OCI-LY7 (cell line): Measurements from ENCODE around the gene CLDN16. TPM values are rescaled to one million over a fixed set of nuclear protein-coding genes. Genes with fewer than 3 reads are reported as not detected.

Experiments
- BruUV-seq: library from RNA; stranded (reverse); fragments of 400-500 nt; replicated peaks from 2 replicates; lab custom pipeline; 2021; lab: Mats Ljungman, UMichigan
- CTCF ChIA-PET: fragments of 300-600 bp; sonication (Branson Sonifier 250); formaldehyde crosslinking; loops from one replicate; lab custom pipeline; 2022; ENCODE audit warnings: antibody characterized with exemption; ENCODE audit not compliant: unreplicated experiment; lab: Charles Lee
- POLR2A ChIA-PET: fragments of 300-600 bp; sonication (Branson Sonifier 250); formaldehyde crosslinking; loops from one replicate; lab custom pipeline; 2022; ENCODE audit warnings: antibody characterized with exemption; lab: Charles Lee
- DNase-seq: peaks from one replicate; pipeline ENCODE4 v3.0.0-alpha.2; 2015; ENCODE audit warnings: low spot score
- H2AFZ ChIP-seq: fragments of 200-600 bp; sonication (generic), shearing (Covaris generic); 2 replicates; pipeline ENCODE4 v1.6.1; 2014; ENCODE audit warnings: mild to moderate bottlenecking, antibody characterized with exemption, low read length, moderate library complexity
- H3K27ac ChIP-seq: fragments of 200-600 bp; sonication (generic); 2 replicates; pipeline ENCODE4 v1.5.1; 2014; ENCODE audit warnings: mixed run types, low read depth, mild to moderate bottlenecking, moderate library complexity, low read length, inconsistent platforms; ENCODE audit not compliant: poor library complexity, severe bottlenecking
- H3K36me3 ChIP-seq: fragments of 200-600 bp; sonication (generic); 2 replicates; pipeline ENCODE4 v1.6.1; 2014; ENCODE audit warnings: mild to moderate bottlenecking, antibody characterized with exemption, low read length, moderate library complexity, mixed read lengths; ENCODE audit not compliant: insufficient read depth
- H3K4me1 ChIP-seq: fragments of 200-600 bp; sonication (generic); 2 replicates; pipeline ENCODE4 v1.5.1; 2014; ENCODE audit warnings: mild to moderate bottlenecking, low read length; ENCODE audit not compliant: insufficient read depth, poor library complexity, severe bottlenecking
- H3K4me2 ChIP-seq: fragments of 200-600 bp; sonication (generic); 2 replicates; pipeline ENCODE4 v1.6.1; 2014; ENCODE audit warnings: mild to moderate bottlenecking, low read length
- H3K4me3 ChIP-seq: fragments of 200-600 bp; sonication (generic); 2 replicates; pipeline ENCODE4 v1.5.1; 2014; ENCODE audit warnings: mild to moderate bottlenecking, low read depth, low read length; ENCODE audit not compliant: poor library complexity, severe bottlenecking
- H3K79me2 ChIP-seq: fragments of 200-600 bp; sonication (generic); 2 replicates; pipeline ENCODE4 v1.6.1; 2016; ENCODE audit warnings: low read depth, mild to moderate bottlenecking, low read length, moderate library complexity, mixed read lengths; ENCODE audit not compliant: insufficient read depth
- H3K9me2 ChIP-seq: fragments of 200-600 bp; sonication (generic); 2 replicates; pipeline ENCODE4 v1.6.1; 2016; ENCODE audit warnings: mild to moderate bottlenecking, low read length, mixed read lengths; ENCODE audit not compliant: insufficient read depth
- H3K9me3 ChIP-seq: fragments of 200-600 bp; sonication (generic); 2 replicates; pipeline ENCODE4 v1.6.1; 2014; ENCODE audit warnings: mild to moderate bottlenecking, mixed run types, low read length, mixed read lengths
- H4K20me1 ChIP-seq: fragments of 200-600 bp; sonication (generic); 2 replicates; pipeline ENCODE4 v1.6.1; 2014; ENCODE audit warnings: mild to moderate bottlenecking, antibody characterized with exemption, low read length, moderate library complexity, mixed read lengths; ENCODE audit not compliant: insufficient read depth
- EZH2phosphoT487 ChIP-seq: fragments of 200-600 bp; sonication (generic); IDR thresholded peaks from 2 replicates; pipeline ENCODE4 v1.6.1; 2018; ENCODE audit warnings: low read depth, borderline replicate concordance, mild to moderate bottlenecking, mixed run types, antibody characterized with exemption, low read length, moderate library complexity, mixed read lengths
- intact Hi-C: fragments of 100-400 bp; cut with micrococcal nuclease; formaldehyde crosslinking; loops from one replicate; pipeline ENCODE4 v1.10.0; 2022; ENCODE audit not compliant: unreplicated experiment
- total RNA-seq, 2 experiments: library from RNA; depleted of rRNA in 1 of 2; stranded (reverse); fragments of >200 nt in 1 of 2; shearing (Covaris generic) in 1 of 2; gene quantifications; 2 replicates each; pipeline ENCODE4 v1.2.3, GENCODE V29; 2014 to 2022
- TF ChIP-seq, protein P1 (sequence below): fragments of 200-600 bp; sonication (generic); conservative IDR thresholded peaks from 2 replicates; pipeline ENCODE4 v1.5.1; 2014; ENCODE audit warnings: mild to moderate bottlenecking, antibody characterized with exemption, low read length, moderate library complexity, mixed read lengths

Gene CLDN16
- total RNA-seq, 2 experiments from 2014 or later: not detected

DNA sequence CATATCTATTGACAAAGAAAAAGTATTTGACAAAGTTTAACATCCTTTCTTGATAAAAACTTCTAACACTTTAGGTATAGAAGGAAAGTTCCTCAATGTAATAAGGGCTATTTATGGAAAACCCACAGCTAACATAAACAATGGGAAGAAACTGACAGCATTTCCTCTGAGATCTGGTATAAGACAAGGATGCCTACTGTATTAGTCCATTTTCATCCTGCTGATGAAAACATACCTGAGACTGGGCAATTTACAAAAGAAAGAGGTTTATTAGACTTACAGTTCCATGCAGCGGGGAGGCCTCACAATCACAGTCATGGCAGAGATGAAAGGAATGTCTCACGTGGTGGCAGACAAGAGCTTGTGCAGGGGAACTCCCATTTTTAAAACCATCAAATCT lies 47.9 kb upstream of the CLDN16 start:
- Histone ChIP-seq H3K36me3 (no peaks in the 10 kb centered on the region), H3K9me2 (no peaks in the 10 kb centered on the region), H3K79me2 (no peaks in the 10 kb centered on the region), H2AFZ (no peak overlapping the region), H3K4me1 (no peaks in the 10 kb centered on the region), H3K27ac (no peak overlapping the region), H3K4me2 (no peak overlapping the region), H4K20me1 (no peaks in the 10 kb centered on the region), H3K4me3 (no peak overlapping the region), H3K9me3 (no peaks in the 10 kb centered on the region)
- POLR2A ChIA-PET: interaction anchor here (1.3 kb wide), 1 partner anchor 12 kb away, joined by 3 read pairs; no protein-coding TSS in a partner anchor
- no peak for DNase-seq
- CTCF ChIA-PET: no interaction called here
- TF ChIP-seq EZH2phosphoT487: no peak
- TF ChIP-seq, protein P1, sequence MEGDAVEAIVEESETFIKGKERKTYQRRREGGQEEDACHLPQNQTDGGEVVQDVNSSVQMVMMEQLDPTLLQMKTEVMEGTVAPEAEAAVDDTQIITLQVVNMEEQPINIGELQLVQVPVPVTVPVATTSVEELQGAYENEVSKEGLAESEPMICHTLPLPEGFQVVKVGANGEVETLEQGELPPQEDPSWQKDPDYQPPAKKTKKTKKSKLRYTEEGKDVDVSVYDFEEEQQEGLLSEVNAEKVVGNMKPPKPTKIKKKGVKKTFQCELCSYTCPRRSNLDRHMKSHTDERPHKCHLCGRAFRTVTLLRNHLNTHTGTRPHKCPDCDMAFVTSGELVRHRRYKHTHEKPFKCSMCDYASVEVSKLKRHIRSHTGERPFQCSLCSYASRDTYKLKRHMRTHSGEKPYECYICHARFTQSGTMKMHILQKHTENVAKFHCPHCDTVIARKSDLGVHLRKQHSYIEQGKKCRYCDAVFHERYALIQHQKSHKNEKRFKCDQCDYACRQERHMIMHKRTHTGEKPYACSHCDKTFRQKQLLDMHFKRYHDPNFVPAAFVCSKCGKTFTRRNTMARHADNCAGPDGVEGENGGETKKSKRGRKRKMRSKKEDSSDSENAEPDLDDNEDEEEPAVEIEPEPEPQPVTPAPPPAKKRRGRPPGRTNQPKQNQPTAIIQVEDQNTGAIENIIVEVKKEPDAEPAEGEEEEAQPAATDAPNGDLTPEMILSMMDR: no peak
- intact Hi-C loops: no loop called here
- no TSS peak for BruUV-seq

DNA sequence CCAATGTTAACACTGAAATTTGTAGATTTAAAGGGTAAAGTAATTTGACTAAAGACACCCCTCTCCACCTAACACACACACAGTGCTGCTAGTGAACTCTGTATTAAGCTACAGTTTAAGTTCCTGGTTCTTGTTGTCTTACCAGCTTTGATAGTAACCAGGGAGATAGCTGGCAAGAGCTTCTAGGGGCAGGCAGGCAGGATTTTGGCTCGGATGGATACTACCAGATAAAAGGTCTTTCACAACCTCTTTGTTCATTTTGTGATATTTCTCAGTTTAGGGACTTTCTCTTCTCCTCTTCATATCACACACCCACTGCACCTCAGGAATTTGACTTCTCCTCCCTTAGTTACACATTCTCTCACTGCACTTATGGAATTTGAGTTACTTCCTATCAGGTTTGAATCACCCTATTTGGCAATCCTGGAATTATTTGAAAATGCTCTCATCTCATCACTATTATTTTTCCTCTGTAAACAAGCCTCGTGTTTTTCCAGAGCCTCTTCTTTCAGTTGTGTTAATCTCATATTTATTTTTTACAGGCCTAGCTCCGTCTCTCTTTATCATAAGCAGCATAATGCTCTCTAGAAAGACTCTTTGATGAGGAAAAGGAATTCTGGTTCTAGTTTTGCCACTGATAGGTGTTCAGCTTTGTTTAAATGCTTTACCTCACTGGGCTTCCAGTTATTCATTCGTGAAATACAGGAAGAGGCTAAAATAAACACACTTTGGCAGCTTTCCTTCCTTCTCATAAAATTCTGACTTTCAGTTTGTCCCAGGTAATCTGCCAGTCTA lies 42.7 kb upstream of the CLDN16 start:
- Histone ChIP-seq H3K27ac (no peak overlapping the region), H4K20me1 (no peaks in the 10 kb centered on the region), H3K4me1 (no peaks in the 10 kb centered on the region), H3K79me2 (no peaks in the 10 kb centered on the region), H2AFZ (no peak overlapping the region), H3K9me2 (no peaks in the 10 kb centered on the region), H3K36me3 (no peaks in the 10 kb centered on the region), H3K4me2 (no peak overlapping the region), H3K9me3 (no peaks in the 10 kb centered on the region), H3K4me3 (no peak overlapping the region)
- ChIA-PET CTCF (no interaction called here), POLR2A (no interaction called here)
- intact Hi-C loops: no loop called here
- TF ChIP-seq, protein P1: no peak
- no peak for TF ChIP-seq EZH2phosphoT487
- BruUV-seq: no TSS peak
- no peak for DNase-seq

DNA sequence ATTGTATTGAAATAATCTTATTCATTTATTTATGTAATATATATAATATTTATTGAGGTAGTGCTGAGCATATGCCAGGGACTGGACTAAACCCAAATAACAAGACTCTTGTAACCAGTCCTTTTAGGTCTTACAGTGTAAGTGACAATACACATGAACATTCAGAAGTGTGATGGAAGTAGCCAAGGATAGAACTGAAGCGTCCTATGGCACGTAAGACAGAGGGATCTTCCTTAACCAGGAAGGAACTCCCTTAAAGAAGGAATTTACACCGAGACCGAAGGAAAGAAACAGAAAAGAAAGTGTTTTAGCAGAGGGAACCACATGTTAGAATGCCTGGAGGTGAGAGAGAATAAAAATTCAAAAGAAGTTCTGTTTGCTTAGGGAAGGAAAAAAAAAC lies 42.1 kb upstream of the CLDN16 start:
- POLR2A ChIA-PET: no interaction called here
- H3K9me2 ChIP-seq: no peaks in the 10 kb centered on the region
- intact Hi-C loops: no loop called here
- no peaks in the 10 kb centered on the region for H4K20me1 ChIP-seq
- no peak for TF ChIP-seq EZH2phosphoT487
- TF ChIP-seq, protein P1: no peak
- BruUV-seq: no TSS peak
- H3K4me1 ChIP-seq: no peaks in the 10 kb centered on the region
- no peaks in the 10 kb centered on the region for H3K9me3 ChIP-seq
- no peak for DNase-seq
- H3K27ac ChIP-seq: no peak overlapping the region
- H3K79me2 ChIP-seq: no peaks in the 10 kb centered on the region
- no peak overlapping the region for H3K4me2 ChIP-seq
- H2AFZ ChIP-seq: no peak overlapping the region
- CTCF ChIA-PET: no interaction called here
- no peaks in the 10 kb centered on the region for H3K36me3 ChIP-seq
- no peak overlapping the region for H3K4me3 ChIP-seq
